GM18507 (cell line): ENCODE results near the gene GNG2.

ENCODE experiments used
- DNase-seq: peaks from one replicate; pipeline ENCODE4 v3.0.0; 2011; ENCODE audit warnings: low read depth; ENCODE audit not compliant: insufficient read length; ENCODE audit errors: extremely low spot score
- FAIRE-seq: peaks from 2 replicates; lab custom pipeline; 2011; peaks lifted over from hg19 to GRCh38; lab: Jason Lieb, UNC

GNG2 gene

DNA sequence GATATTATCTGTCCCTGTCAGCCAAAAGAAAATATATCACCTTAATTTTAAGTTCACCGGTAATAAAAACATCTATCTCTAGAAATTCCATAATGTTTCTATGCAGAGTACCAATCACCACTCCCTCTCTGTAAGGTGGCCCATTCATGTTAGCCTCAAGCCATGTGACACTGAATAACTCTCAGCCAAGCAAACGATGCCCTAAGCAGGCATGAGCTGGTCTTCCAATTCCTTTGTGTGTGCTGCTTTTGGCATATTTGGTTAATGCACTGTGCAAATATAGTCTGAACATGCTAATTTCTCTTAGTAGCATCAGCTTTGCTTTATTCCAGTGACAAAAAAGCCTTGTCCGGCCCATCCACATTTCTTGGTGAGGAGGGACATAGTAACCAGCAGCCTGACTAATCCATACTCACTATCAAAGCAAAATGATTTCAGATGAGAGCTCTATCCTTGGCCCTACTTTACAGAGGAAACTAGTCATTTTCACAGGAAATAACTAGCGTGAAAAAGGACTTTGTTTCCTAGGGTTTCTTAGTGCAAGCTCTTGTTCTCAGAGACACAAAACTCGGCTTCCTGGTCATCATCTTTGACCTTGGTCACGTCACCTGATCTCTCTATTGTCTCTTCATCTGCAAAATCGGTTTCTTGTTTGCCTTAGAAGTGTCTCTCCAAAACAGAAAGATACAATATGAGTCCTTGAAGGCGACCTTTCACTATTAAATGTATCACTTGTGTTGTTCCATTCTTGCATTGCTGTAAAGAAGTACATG is 69.7 kb downstream of the GNG2 start:
- FAIRE-seq: no peak
- DNase-seq: no peak

DNA sequence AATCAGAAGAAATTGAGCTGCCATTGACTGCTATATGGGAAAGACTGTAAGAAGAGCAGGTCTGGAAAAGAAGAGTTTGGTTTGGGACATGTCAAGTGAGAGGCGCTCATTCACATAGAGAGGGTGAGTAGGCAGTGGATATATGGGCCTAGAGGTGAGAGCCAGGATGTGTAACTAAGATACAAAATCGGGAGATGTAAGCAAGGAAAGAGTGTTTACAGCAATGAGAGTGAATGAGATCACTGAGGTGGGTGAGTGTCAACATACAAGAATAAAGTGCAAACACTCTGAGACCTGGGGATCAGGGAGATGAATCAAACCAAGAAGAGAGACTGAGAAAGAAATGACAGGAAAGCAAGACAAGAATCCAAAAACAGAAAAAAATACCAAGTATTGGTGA is 70.9 kb downstream of the GNG2 start:
- no peak for FAIRE-seq
- no peak for DNase-seq

DNA sequence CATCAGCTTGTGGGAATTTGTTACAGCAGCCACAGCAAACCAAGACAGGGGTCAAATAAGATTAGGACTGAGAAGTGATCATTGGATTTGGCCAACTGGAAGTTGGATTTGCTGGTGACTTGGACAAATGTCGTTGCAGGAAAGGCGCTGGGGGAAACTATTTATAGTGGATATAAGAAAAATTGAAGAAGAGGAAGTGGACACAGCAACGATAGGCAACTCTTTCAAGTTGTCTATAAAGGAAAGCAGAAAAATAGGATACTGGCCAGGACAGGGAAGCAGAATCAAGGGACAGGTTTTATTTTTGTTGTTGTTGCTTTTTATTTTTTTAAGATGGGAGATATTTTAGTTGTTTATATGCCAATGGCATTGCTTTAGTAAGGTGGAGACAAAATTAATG is 72.8 kb downstream of the GNG2 start:
- no peak for DNase-seq
- FAIRE-seq: no peak

DNA sequence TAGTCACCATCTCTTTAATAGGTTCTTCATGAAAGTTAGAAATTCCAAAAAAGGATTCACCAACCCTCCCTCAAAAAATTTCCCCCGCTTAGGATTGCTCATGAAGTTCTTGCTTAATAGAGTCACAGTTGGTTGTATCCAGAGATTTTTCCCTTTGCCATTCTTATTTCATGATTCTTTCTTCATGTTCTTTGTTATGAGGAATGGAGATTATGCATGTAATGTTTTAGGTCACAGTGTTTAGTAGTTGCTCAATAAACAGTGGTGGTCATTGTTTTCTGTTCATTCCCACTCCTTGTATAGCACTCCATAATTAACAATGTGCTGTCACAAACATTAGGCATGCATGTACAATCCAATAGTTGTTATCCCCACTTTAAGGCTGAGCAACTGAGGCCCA is 77.7 kb downstream of the GNG2 start:
- no peak for DNase-seq
- no peak for FAIRE-seq

DNA sequence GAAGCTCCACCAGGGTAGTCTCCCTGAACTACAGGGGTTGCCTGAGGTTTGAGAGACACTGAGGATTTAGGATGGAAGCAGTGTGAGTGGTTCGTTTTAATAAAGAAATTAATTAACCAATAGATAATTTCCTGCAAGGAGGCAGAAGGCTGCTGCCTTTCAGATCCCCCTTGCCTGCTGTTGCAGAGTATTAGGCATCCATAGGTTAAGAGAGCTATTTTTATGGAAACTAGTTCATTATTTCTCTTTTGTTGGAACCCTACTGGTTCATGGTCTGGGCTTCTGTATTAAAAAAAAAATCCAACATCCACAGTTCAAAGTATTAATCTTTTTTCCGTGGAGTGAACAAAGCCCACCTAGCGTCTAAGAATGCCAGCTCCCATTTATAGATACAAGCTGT is 78.4 kb downstream of the GNG2 start:
- DNase-seq (no peak), FAIRE-seq (no peak)

DNA sequence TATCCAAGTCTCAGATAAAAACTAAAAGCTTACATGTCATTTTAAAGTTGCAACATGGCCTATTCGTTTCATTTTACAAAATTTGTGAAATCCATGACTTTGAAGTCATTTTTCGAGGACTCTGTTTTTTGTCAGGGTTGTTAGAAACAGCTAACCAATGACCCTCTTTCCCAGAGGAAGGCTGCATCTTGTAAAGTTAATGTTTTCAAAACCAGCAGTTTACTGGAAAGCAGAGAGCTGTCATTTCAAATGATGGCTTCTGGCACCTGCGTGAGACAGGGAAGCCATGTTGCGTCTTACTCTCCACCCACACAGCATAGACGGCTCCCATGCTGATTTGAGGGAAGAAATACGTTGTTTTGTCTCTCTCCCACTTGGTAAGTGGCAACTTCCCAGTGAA is 78.8 kb downstream of the GNG2 start:
- DNase-seq (no peak), FAIRE-seq (peak; percentile 26)

DNA sequence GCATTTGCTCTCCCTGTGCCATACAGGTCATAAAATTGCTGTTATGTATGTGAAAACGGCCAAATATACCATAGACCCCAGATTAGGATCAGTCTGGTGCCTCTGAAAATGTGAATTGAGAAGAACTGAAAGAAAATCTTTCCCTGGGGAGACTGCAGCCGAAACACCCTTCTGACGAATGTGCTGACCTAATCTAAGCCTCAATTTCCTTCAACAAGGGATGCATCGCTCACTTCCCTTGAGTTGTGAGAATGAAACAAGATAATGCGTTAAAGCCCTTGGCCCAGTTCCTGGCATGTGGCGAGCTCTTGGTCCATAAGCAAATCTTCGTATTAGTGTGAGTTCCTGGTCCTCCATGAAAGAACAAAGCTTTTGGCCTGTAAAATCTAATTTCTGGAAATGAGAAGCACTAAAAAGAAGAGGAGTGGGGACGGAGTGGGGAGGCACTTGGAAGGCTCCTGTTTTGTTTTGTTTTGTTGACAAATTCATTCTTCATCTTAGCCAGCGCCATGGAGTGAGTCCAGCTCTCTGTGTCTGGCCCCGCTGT is 79.4 kb downstream of the GNG2 start:
- FAIRE-seq (peak; percentile 78), DNase-seq (no peak)

DNA sequence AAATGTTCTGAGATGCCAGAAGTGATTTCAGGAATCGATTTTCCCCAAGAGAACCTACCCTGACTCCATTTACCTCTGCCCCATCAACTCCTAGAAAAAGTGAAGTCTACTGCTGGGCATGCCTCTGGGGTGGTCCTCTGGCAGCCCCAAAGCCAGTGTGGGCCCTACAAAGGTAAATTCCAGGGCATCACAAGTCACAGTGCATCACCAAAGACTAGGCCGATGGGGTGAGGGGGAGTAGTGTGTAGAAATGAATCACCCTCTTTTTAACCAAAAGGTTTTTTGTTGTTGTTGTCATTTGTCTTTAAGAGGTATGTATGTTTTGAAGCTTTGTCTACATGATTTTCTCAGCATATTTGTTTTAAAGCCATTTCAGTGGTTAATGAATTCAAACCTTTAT is 82.6 kb downstream of the GNG2 start:
- no peak for FAIRE-seq
- no peak for DNase-seq

DNA sequence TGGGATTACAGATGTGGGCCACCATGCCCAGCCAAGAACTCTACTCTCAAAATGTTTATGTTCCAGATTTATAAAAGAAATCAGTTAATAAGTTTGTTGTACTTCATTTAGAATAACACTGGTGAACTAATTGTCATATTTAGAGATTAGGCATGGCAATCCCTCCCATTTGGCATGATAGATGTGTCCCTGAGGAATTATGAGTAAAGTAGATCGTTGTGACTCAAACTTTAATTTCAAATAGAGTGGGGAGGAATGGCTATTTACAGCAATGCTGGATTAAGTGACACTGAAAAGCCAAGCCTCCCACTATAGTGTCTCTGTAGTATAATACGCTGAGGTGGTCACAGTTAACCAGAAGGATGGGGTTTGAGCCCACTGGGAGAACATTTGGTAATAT is 89.6 kb downstream of the GNG2 start:
- FAIRE-seq (no peak), DNase-seq (no peak)

DNA sequence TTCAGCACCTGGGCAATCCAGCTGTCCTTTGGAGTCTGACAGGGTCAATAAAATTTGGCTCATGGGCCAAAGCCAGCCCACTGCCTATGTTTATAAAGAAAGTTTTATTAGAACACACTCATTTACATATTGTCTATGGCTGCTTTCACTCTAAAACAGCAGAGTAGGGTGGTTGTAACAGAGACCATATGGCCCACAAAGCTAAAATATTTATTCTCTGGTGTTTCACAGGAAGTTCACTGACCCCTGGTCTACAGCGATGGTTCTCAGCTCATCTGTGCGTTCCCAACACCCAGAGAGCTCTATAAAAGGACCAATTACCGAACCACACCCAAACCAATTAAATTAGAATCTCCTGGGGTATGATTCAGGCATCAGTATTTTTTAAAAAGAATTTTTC is 91.2 kb downstream of the GNG2 start:
- no peak for DNase-seq
- FAIRE-seq: no peak

DNA sequence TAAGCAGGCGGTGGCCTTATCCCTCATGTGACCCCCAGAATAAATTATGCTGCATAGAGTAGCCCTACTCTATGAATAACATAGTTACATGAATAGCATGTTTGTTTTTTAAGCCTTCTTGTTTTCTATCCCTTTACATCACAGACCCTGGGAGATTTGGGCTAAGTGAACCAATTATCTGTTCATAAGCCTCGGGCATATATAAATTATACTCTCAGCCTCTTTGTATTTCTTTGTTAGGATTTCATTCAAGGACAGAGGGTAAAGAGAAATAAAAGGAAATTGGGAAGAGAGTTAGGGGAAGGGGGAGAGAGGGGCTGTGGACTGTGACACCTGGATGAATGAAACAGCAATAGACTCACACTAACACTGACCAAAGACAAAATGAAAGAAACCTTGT is 93.6 kb downstream of the GNG2 start:
- FAIRE-seq (no peak), DNase-seq (no peak)

DNA sequence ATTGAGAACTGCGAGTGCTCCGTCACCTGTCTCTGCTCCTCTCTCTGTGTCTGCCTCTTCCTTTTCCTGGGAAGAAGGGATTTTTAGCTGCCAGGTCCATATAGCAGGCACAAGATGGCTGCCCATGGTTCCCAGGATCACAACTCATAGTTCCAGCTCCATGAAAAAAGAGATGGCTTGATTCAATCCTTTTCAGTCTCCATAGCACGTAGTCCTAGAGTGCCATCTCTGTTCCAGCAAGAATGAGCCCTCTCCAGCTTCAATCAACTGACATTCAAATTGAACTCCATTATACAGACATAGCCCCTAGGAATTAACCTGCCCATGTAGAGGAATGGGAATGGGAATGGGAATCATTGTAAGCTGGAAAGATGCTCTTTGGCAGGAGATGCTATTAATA is 94.2 kb downstream of the GNG2 start:
- FAIRE-seq: no peak
- DNase-seq: no peak

DNA sequence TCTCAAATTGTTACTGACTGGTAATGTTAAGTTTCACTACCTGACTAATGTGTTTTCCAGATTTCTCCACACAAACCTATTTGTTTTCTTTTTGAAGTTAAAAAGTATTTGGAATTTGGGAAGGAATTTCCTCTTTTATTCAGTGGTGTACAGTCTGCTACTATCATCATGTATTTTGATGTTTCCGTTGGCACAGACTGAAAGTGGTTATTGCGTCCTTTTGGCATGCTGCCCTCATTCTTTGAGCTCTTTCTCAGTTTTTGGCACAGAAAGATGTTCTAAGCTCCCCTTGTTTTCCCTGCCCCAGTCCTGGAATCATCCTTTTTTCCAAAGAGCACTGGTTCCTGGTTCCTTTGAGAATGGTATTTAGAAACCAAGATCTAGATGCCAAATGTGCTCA is 97.5 kb downstream of the GNG2 start:
- FAIRE-seq (no peak), DNase-seq (no peak)

DNA sequence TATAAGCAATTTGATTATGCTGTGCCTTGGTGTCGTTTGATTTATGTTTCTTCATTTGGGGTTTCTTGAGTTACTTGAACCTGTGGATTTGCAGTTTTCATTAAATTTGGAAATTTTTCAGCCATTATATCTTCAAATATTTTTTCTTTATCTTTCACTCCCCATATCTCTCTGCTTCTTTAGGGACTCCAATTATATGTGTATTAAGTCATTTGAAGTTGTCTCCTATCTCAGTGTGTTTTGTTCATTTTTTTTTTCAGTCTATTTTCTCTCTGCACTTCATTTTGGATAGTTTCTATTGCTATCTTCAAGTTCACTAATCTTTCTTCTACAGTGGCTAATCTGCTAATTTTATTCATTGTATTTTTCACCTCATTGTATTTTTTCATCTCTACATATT is 99.5 kb downstream of the GNG2 start:
- DNase-seq (no peak), FAIRE-seq (no peak)

DNA sequence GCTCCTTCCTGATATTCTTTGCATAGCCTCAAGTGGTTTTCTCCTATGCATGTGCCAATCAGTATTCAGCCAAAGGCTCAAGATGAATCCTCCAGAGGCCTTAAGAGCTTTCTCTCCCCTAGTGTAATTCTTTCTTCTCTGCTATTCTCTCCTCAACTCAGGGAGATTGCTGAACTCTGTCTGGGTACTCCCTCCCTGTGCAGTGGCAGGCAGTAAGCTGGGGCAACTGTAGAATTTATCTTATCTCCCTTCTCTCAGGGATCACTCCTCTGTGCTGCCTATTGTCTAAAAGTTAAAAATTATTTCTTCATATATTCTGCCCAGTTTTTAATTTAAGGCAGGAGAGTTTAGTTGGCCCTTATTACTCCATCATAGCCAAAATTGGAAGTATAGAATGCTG is 100.5 kb downstream of the GNG2 start:
- DNase-seq: no peak
- FAIRE-seq: no peak

DNA sequence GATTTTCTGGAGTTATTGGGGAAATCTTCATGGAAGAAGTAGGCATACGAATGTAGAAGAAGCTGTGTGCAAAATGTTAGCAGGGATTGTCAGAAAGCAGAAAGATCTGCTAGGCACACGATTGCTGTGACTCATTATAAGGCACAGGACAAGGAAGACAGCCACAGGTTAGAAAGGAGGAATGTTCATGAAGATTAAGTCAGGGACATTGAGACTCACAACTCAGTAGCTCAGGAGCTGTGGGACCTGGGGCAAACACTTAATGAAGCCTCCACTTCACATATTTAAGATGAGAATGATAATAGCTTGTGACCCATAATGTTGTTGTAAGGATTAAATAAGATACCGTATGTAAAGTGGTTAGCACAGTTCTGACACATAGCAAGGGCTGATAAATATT is 102.3 kb downstream of the GNG2 start:
- no peak for DNase-seq
- FAIRE-seq: no peak

DNA sequence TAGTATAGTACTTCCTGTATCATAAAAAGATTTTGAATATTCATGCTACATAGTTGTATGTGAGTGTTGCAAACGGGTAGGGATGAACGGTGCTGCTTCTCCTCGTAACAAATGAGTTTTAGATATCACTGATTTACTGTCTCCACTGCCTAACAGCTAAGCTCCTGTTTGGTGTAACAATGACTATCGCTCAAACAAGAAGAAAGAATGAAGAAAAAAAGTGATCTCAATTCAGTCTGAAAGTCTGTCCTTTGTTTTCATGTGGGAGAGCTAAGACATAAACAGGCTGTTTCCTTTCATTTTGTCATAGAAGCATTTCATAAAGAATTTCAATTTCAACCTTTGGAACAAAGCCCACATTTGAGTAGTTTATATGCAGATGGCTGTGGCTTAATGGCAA is 102.9 kb downstream of the GNG2 start:
- DNase-seq (no peak), FAIRE-seq (no peak)

DNA sequence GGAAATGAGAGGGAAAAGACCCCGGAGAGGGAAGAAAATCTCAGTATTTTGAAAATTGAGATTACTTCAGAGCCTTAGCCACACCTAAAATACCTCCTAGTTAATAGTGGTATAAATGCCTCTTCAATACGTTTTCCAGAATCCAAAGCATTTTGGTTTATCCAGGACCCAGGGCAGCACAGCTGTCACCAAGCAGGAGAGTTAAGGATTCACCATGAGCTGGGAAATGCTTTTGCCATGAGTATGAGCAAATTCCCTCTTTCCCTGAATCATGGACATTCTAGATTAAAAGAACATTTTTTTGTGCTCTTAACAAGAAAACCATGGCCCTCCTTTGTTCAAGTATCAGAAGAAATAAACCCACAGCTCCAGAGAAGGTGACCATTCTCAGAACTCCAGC is 107.1 kb downstream of the GNG2 start:
- DNase-seq (no peak), FAIRE-seq (no peak)

DNA sequence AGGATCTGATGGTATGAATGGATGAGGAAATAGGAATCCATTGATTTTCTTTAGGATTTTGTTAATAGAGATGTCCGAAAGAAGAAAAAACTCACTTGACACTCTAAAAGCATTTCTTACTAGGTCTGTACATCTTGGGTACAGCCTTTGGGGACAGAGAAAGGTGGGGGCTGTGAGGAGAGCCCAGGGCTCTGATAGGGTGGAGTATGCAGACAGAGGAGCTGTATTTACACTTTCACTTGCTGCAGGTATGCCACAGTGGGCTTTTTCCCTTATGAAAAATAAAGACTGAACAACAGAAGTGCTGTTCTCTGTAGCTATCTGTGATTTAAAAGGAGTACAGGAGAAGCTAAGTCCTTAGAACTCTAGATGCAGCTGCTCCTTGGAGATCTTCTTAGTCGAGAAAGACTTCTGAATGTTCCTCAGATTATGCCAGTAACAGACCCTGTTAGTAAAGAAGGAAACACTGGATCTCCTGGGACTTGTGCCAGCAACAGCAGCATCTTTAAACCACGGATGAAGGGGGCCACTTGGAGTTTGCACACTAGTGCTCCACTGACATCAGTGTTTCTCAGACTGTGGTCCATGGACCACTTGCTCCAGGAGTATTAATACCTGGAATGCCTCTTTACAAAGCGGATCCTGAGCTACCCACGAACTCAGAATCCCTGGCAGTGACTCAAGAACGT is 109.6 kb downstream of the GNG2 start:
- FAIRE-seq (no peak), DNase-seq (no peak)

DNA sequence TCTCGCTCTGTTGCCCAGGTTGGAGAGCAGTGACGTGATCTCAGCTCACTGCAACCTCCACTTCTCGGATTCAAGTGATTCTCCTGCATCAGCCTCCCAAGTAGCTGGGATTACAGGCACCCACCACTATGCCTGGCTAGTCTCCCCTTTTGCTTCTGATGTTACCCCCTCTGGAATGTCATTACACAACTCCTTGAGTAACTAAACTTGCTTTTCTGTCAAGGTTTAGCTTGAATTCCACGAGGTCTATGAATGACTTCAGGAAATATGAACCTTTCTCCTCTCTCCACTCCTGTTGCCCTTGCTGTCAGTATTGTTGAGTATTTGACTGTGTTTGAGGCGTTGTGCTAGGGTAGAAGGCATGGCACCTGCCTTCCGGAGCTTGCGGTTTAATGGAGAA is 112.2 kb downstream of the GNG2 start:
- FAIRE-seq (no peak), DNase-seq (no peak)

DNA sequence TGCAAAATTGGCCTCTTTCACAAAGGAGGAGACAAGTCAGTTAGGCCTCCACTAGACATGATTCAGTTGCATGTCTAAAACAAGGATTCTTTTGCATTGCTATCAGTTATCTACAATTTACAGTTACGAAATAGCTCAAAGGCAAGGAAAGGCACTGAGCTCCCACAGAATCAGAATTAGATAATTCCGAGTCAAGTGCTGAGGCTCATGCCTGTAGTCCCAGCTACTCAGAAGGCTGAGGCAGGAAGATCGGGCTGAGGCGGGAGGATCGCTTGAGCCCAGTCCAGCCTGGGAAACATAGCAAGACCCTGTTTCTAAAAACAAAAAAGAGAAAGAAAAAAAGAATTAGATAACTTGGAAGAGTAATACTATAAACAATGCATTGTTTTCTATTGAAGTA is 116.7 kb downstream of the GNG2 start:
- FAIRE-seq: no peak

More for the DNA sequence above, 116.7 kb downstream of the GNG2 start:
- DNase-seq: no peak
